GM12865 (cell line): Measurements from ENCODE around the gene FAM53B.

Source experiments
- DNase-seq: peaks from one replicate; pipeline ENCODE4 v3.0.0; 2010; ENCODE audit warnings: low read depth
- H3K4me3 ChIP-seq: 2 replicates; pipeline ENCODE4 v1.5.1; 2011; ENCODE audit warnings: mild to moderate bottlenecking, low read depth, low read length, control low read depth
- TF ChIP-seq, protein P1 (sequence below): IDR thresholded peaks from 2 replicates; pipeline ENCODE4 v1.5.1; 2011; ENCODE audit warnings: low read length, control low read depth, low read depth, inconsistent platforms; ENCODE audit not compliant: insufficient read depth; ENCODE audit errors: missing control alignments

The FAM53B gene

DNA sequence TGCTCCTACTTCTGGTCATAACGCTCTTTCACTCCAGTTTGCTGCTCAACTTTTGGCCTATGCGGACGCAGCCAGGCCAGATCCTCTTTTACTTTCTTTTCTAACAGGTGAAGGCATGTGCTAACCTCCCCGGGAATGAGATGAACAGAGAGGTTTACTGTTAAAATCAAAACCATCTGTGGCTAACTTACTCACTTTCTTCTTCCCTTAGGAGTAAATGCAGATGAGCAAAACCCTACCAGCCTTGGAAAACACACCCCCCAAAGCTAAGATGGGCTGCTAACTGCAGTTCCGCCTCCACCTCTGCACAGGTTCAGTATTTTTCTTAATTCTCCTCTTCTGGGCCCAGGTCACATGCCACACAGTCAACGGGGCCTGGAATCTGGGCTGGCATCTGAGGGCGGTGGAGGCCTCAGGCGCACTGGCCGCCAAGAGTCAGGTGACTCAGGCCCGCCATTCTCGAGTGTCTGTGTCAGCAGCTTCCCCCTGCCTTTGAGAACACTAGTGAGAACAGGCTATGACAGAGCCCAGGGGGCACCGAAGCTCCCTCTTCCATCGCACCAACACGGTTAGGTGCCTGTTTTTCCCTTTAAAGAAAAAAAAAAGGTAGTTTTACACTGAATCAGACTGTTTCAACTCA is 11.1 kb downstream of the FAM53B start:
- peak; percentile 87 for DNase-seq
- TF ChIP-seq, protein P1, sequence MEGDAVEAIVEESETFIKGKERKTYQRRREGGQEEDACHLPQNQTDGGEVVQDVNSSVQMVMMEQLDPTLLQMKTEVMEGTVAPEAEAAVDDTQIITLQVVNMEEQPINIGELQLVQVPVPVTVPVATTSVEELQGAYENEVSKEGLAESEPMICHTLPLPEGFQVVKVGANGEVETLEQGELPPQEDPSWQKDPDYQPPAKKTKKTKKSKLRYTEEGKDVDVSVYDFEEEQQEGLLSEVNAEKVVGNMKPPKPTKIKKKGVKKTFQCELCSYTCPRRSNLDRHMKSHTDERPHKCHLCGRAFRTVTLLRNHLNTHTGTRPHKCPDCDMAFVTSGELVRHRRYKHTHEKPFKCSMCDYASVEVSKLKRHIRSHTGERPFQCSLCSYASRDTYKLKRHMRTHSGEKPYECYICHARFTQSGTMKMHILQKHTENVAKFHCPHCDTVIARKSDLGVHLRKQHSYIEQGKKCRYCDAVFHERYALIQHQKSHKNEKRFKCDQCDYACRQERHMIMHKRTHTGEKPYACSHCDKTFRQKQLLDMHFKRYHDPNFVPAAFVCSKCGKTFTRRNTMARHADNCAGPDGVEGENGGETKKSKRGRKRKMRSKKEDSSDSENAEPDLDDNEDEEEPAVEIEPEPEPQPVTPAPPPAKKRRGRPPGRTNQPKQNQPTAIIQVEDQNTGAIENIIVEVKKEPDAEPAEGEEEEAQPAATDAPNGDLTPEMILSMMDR = no peak
- peak overlapping the region; percentile 60 for H3K4me3 ChIP-seq

DNA sequence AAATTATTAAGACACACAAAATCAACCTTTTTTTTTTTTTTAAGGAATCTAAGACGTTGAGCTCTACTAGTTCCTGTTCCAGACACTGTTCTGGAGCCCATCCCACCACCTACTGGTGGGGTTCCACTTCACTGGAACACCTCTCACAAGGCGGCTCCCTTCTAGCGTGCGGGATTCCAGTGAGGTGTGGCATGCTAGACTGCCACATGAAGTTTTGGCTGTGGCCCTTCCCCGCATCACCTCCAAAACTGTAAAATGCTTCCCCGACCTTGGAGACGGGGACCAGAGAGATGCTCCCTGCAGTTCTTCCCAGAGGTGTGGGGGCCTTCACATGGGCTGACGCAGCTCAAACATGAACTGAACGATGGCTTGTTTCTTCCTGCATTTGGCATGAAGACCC is 12.6 kb downstream of the FAM53B start:
- H3K4me3 ChIP-seq = no peak overlapping the region
- no peak for DNase-seq
- TF ChIP-seq, protein P1 = no peak

GRCh38 chr10:124730790-124731189 is 13.4 kb downstream of the FAM53B start:
- TF ChIP-seq, protein P1 = no peak
- no peak for DNase-seq
- no peak overlapping the region for H3K4me3 ChIP-seq

GRCh38 chr10:124728830-124729661 is 15.1 kb downstream of the FAM53B start:
- DNase-seq = no peak
- TF ChIP-seq, protein P1 = no peak
- H3K4me3 ChIP-seq = no peak overlapping the region

- peak; percentile 61 for DNase-seq
- no peak overlapping the region for H3K4me3 ChIP-seq
- TF ChIP-seq, protein P1 = no peak
Observed at GRCh38 chr10:124728071-124728829, 15.9 kb downstream of the FAM53B start.

GRCh38 chr10:124727361-124727960 is 16.7 kb downstream of the FAM53B start:
- DNase-seq = no peak
- TF ChIP-seq, protein P1 = no peak
- H3K4me3 ChIP-seq = no peak overlapping the region
